ENCODE measurements around the gene MAST2. TPM values are rescaled to one million over a fixed set of nuclear protein-coding genes. Genes with fewer than 3 reads are reported as not detected.

MAST2 gene
- total RNA-seq, 1 experiment from 2014 or later: 37.2 TPM

GRCh38 chr1:46020010-46020409 lies 216.6 kb downstream of the MAST2 start (continued):
- TF ChIP-seq, protein P1, sequence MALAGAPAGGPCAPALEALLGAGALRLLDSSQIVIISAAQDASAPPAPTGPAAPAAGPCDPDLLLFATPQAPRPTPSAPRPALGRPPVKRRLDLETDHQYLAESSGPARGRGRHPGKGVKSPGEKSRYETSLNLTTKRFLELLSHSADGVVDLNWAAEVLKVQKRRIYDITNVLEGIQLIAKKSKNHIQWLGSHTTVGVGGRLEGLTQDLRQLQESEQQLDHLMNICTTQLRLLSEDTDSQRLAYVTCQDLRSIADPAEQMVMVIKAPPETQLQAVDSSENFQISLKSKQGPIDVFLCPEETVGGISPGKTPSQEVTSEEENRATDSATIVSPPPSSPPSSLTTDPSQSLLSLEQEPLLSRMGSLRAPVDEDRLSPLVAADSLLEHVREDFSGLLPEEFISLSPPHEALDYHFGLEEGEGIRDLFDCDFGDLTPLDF (CRISPR knock-in tag; IDR thresholded peaks at IDR 0.05): no peak
- TF ChIP-seq FOXP1 (CRISPR knock-in tag; IDR thresholded peaks at IDR 0.05; ENCODE audit: borderline replicate concordance) (no peak), HMGA2 (CRISPR knock-in tag; IDR thresholded peaks at IDR 0.05) (no peak), ZNF671 (CRISPR knock-in tag; IDR thresholded peaks at IDR 0.05) (no peak), ZNF232 (CRISPR knock-in tag; IDR thresholded peaks at IDR 0.05) (no peak), NFYB (CRISPR knock-in tag; conservative IDR thresholded peaks at IDR 0.05; ENCODE audit: low read depth) (no peak), NFATC4 (CRISPR knock-in tag; IDR thresholded peaks at IDR 0.05) (no peak)

DNA sequence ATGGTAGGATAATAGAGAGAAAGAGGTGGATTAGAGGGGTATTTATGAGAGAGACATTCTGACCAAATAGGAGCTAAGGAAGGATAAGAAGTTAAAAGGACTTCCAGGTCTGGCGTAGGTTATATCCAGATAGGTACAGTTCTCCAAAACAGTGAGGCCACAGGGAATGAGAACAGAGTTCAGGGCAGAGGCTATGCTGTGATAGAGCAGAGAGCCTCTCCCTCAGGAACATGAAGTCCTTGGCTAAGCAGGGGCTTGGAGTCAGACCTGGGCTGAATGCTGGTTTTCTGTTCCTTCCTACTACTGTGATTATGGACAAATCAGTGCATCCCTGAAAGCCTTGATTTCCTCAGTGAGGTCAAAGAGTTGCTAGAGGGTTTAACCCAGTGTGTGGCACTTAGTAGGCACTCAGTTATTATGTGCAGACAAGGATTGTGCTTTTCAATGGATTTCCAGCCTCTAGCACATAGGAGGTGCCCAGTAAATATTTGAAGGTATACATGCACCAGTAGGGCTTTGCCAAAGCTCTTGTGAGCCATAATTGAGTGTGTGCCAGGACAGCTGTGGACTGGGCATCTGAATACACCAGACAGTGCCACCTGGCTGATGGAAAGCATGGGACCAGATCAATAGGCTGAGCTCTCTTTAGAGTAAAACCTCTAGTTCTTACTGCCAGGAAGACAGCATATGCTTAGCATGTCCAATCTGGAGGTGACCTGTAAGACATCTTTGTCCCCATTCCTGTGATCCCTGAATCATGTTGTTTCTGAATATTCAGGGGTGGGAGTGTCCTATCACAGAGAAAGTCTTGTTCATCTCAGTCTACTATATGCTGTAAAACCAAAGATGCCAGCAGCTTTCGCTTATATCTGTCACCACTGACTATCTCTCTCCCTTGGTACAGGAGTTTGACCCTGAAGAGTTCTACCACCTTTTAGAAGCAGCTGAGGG lies 217.9 kb downstream of the MAST2 start:
- CTCF ChIA-PET: no interaction called here
- TF ChIP-seq SP1 (CRISPR knock-in tag; conservative IDR thresholded peaks at IDR 0.05) (no peak), CTCF (IDR thresholded peaks at IDR 0.05) (no peak), E2F4 (CRISPR knock-in tag; IDR thresholded peaks at IDR 0.05; ENCODE audit: borderline replicate concordance, low read depth) (no peak), CREB1 (CRISPR knock-in tag; IDR thresholded peaks at IDR 0.05) (no peak), ZNF423 (CRISPR knock-in tag; IDR thresholded peaks at IDR 0.05) (no peak), NFYB (CRISPR knock-in tag; conservative IDR thresholded peaks at IDR 0.05; ENCODE audit: low read depth) (no peak), ZNF671 (CRISPR knock-in tag; IDR thresholded peaks at IDR 0.05) (no peak), CBFB (CRISPR knock-in tag; IDR thresholded peaks at IDR 0.05; ENCODE audit: low read depth) (no peak)
- TF ChIP-seq, protein P2, sequence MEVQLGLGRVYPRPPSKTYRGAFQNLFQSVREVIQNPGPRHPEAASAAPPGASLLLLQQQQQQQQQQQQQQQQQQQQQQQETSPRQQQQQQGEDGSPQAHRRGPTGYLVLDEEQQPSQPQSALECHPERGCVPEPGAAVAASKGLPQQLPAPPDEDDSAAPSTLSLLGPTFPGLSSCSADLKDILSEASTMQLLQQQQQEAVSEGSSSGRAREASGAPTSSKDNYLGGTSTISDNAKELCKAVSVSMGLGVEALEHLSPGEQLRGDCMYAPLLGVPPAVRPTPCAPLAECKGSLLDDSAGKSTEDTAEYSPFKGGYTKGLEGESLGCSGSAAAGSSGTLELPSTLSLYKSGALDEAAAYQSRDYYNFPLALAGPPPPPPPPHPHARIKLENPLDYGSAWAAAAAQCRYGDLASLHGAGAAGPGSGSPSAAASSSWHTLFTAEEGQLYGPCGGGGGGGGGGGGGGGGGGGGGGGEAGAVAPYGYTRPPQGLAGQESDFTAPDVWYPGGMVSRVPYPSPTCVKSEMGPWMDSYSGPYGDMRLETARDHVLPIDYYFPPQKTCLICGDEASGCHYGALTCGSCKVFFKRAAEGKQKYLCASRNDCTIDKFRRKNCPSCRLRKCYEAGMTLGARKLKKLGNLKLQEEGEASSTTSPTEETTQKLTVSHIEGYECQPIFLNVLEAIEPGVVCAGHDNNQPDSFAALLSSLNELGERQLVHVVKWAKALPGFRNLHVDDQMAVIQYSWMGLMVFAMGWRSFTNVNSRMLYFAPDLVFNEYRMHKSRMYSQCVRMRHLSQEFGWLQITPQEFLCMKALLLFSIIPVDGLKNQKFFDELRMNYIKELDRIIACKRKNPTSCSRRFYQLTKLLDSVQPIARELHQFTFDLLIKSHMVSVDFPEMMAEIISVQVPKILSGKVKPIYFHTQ (CRISPR knock-in tag; IDR thresholded peaks at IDR 0.05): no peak
- TF ChIP-seq, protein P3, sequence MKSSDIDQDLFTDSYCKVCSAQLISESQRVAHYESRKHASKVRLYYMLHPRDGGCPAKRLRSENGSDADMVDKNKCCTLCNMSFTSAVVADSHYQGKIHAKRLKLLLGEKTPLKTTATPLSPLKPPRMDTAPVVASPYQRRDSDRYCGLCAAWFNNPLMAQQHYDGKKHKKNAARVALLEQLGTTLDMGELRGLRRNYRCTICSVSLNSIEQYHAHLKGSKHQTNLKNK (CRISPR knock-in tag; IDR thresholded peaks at IDR 0.05): no peak
- ATAC-seq: no peak
- POLR2A ChIA-PET: no interaction called here
- H3K4me3 Mint-ChIP-seq: no peak overlapping the region
- H3K36me3 Mint-ChIP-seq: peaks cover 25% of the 10 kb centered on the region
- peaks cover 5% of the 10 kb centered on the region; the same call in 1 of the 2 replicates for H3K9me3 Mint-ChIP-seq
- no peak for DNase-seq (ENCODE audit: low spot score)
- no peak overlapping the region for H3K27ac Mint-ChIP-seq
- H3K27me3 Mint-ChIP-seq (ENCODE audit: low read depth): no peaks in the 10 kb centered on the region
- H3K4me1 Mint-ChIP-seq: no peaks in the 10 kb centered on the region

GRCh38 chr1:46026531-46026930 lies 223.1 kb downstream of the MAST2 start:
- Mint-ChIP-seq H3K9me3 (peaks cover 5% of the 10 kb centered on the region; the same call in 1 of the 2 replicates), H3K27me3 (ENCODE audit: low read depth) (no peaks in the 10 kb centered on the region), H3K4me3 (no peak overlapping the region), H3K36me3 (peaks cover 46% of the 10 kb centered on the region), H3K4me1 (no peaks in the 10 kb centered on the region), H3K27ac (no peak overlapping the region)
- ChIA-PET POLR2A (no interaction called here), CTCF (no interaction called here)
- DNase-seq (ENCODE audit: low spot score) (no peak), ATAC-seq (no peak)
- TF ChIP-seq ZNF671 (CRISPR knock-in tag; IDR thresholded peaks at IDR 0.05) (no peak), ATF2 (CRISPR knock-in tag; IDR thresholded peaks at IDR 0.05; ENCODE audit: borderline replicate concordance, low read depth) (no peak)
- TF ChIP-seq, protein P1 (CRISPR knock-in tag; IDR thresholded peaks at IDR 0.05): no peak
- TF ChIP-seq, protein P4, sequence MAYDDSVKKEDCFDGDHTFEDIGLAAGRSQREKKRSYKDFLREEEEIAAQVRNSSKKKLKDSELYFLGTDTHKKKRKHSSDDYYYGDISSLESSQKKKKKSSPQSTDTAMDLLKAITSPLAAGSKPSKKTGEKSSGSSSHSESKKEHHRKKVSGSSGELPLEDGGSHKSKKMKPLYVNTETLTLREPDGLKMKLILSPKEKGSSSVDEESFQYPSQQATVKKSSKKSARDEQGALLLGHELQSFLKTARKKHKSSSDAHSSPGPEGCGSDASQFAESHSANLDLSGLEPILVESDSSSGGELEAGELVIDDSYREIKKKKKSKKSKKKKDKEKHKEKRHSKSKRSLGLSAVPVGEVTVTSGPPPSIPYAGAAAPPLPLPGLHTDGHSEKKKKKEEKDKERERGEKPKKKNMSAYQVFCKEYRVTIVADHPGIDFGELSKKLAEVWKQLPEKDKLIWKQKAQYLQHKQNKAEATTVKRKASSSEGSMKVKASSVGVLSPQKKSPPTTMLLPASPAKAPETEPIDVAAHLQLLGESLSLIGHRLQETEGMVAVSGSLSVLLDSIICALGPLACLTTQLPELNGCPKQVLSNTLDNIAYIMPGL (CRISPR knock-in tag; IDR thresholded peaks at IDR 0.05): no peak
